A204.1 (cell line): ENCODE results near the gene SLC30A5.
"Not testable (repeated sequence)": the region's sequence is repeated elsewhere in the genome, so short reads cannot be mapped to it uniquely, and the experiment has no call there.

Experiments used
- FAIRE-seq: peaks from 2 replicates; lab custom pipeline; 2012; peaks lifted over from hg19 to GRCh38; lab: Jason Lieb, UNC

SLC30A5 gene

GRCh38 chr5:69105996-69106906 lies 12.4 kb downstream of the SLC30A5 start:
- FAIRE-seq = no peak

GRCh38 chr5:69108367-69108766 lies 14.6 kb downstream of the SLC30A5 start:
- FAIRE-seq = not testable (repeated sequence)

GRCh38 chr5:69113851-69114250 lies 20.0 kb downstream of the SLC30A5 start:
- no peak for FAIRE-seq

GRCh38 chr5:69115526-69115925 lies 21.7 kb downstream of the SLC30A5 start:
- FAIRE-seq = peak; percentile 78

- FAIRE-seq = no peak
Observed at GRCh38 chr5:69129413-69129812, 35.6 kb downstream of the SLC30A5 start.

- no peak for FAIRE-seq
Observed at GRCh38 chr5:69130241-69130640, 36.4 kb downstream of the SLC30A5 start.

GRCh38 chr5:69131304-69131703 lies 37.5 kb downstream of the SLC30A5 start:
- no peak for FAIRE-seq

GRCh38 chr5:69134126-69134525 lies 40.3 kb downstream of the SLC30A5 start:
- no peak for FAIRE-seq

GRCh38 chr5:69136293-69136692 lies 42.5 kb downstream of the SLC30A5 start:
- no peak for FAIRE-seq

GRCh38 chr5:69137208-69137607 lies 43.4 kb downstream of the SLC30A5 start:
- not testable (repeated sequence) for FAIRE-seq

- FAIRE-seq = no peak
Observed at GRCh38 chr5:69137807-69138206, 44.0 kb downstream of the SLC30A5 start.

- no peak for FAIRE-seq
Observed at GRCh38 chr5:69138766-69139165, 45.0 kb downstream of the SLC30A5 start.

GRCh38 chr5:69140239-69140638 lies 46.4 kb downstream of the SLC30A5 start:
- FAIRE-seq = not testable (repeated sequence)

GRCh38 chr5:69140827-69141226 lies 47.0 kb downstream of the SLC30A5 start:
- FAIRE-seq = no peak

- FAIRE-seq = not testable (repeated sequence)
Observed at GRCh38 chr5:69148576-69148975, 54.8 kb downstream of the SLC30A5 start.

GRCh38 chr5:69148981-69149675 lies 55.3 kb downstream of the SLC30A5 start:
- no peak for FAIRE-seq

GRCh38 chr5:69149676-69150010 lies 55.8 kb downstream of the SLC30A5 start:
- FAIRE-seq = no peak

- FAIRE-seq = no peak
Observed at GRCh38 chr5:69152731-69153130, 58.9 kb downstream of the SLC30A5 start.

- no peak for FAIRE-seq
Observed at GRCh38 chr5:69156456-69156855, 62.6 kb downstream of the SLC30A5 start.

- no peak for FAIRE-seq
Observed at GRCh38 chr5:69158039-69158438, 64.2 kb downstream of the SLC30A5 start.

GRCh38 chr5:69160651-69161050 lies 66.8 kb downstream of the SLC30A5 start:
- no peak for FAIRE-seq

GRCh38 chr5:69166686-69167492 lies 73.1 kb downstream of the SLC30A5 start, which contains the start of gene CCNB1:
Gene CCNB1 (plus strand): TSS chr5:69167150. CDS start chr5:69167263, 113 bp downstream.
- FAIRE-seq = peak; percentile 97

- no peak for FAIRE-seq
Observed at GRCh38 chr5:69167493-69167855, 73.7 kb downstream of the SLC30A5 start.
